SK-N-SH treated with all-trans-retinoic acid at 6 μM for 48 hours (cell line): Measurements from ENCODE around the gene RBM28.

Source experiments
- BACH2 ChIP-seq: fragments of 250-450 bp; sonication (Bioruptor Pico); IDR thresholded peaks from 2 replicates; pipeline ENCODE4 v1.9.0; 2021; ENCODE audit warnings: mild to moderate bottlenecking, borderline replicate concordance
- CSDC2 ChIP-seq: fragments of 250-450 bp; sonication (Bioruptor Pico); IDR thresholded peaks from 2 replicates; pipeline ENCODE4 v1.5.0; 2020; ENCODE audit warnings: mild to moderate bottlenecking, moderate library complexity
- ZFP30 ChIP-seq: fragments of 450-650 bp; formaldehyde crosslinking; IDR thresholded peaks from 2 replicates; pipeline ENCODE4 v1.5.0; 2022; ENCODE audit warnings: mild to moderate bottlenecking, moderate library complexity
- ZNF565 ChIP-seq: fragments of 450-650 bp; formaldehyde crosslinking; conservative IDR thresholded peaks from 2 replicates; pipeline ENCODE4 v1.5.0; 2020; ENCODE audit warnings: low read depth, mild to moderate bottlenecking, moderate library complexity

DNA sequence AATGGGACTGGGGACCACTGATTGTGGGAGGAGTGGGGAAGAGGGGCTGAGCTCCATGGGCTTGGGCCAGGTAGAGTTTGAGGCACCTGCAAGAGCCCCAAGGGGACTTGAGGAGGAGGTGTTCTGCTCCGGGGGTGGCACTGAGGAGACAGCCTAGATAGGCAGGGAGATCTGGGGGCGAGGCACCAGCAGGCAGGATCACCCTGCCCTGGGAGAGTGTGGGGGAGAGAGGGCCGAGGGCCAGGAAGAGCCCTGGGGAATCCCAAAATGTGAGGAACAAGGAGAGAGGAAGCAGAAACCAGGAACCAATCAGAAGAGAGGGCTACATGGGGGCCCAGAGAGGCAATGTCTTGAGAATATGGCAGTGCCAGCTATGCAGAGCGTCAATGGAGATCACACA is 68.0 kb downstream of the RBM28 start:
- TF ChIP-seq ZNF565 (CRISPR knock-in tag): no peak
- no peak for TF ChIP-seq CSDC2
- TF ChIP-seq ZFP30 (CRISPR knock-in tag): no peak
- no peak for TF ChIP-seq BACH2 (CRISPR knock-in tag)
